PC-9 (cell line): ENCODE measurements around the gene ANKRD11. TPM values are rescaled to one million over a fixed set of nuclear protein-coding genes. Genes with fewer than 3 reads are reported as not detected.

Experiments used
- BruUV-seq: library from RNA; stranded (reverse); fragments of 400-500 nt; replicated peaks from 2 replicates; lab custom pipeline; 2021; lab: Mats Ljungman, UMichigan
- CTCF ChIA-PET: fragments of 300-600 bp; sonication (Branson Sonifier 250); formaldehyde crosslinking; loops from one replicate; lab custom pipeline; 2022; ENCODE audit warnings: antibody characterized with exemption; lab: Charles Lee
- POLR2A ChIA-PET: fragments of 300-600 bp; sonication (Branson Sonifier 250); formaldehyde crosslinking; loops from one replicate; lab custom pipeline; 2022; ENCODE audit warnings: antibody characterized with exemption; ENCODE audit not compliant: unreplicated experiment; lab: Charles Lee
- DNase-seq, 2 experiments: peaks; one replicate each; pipeline versions ENCODE4 v3.0.0 to v3.0.0-alpha.2; 2015 to 2022; ENCODE audit warnings: mixed read lengths in 1 of 2
- H2AFZ ChIP-seq: fragments of 200-600 bp; sonication (generic); 2 replicates; pipeline ENCODE4 v1.8.1; 2017; ENCODE audit warnings: antibody characterized with exemption
- H3F3A ChIP-seq: fragments of 200-600 bp; sonication (generic); 2 replicates; pipeline ENCODE4 v1.8.1; 2017; ENCODE audit warnings: antibody characterized with exemption, mild to moderate bottlenecking, low read depth; ENCODE audit not compliant: insufficient read depth
- H3K27ac ChIP-seq: fragments of 200-600 bp; sonication (generic); 2 replicates; pipeline ENCODE4 v1.6.1; 2016; ENCODE audit warnings: mixed run types
- H3K27me3 ChIP-seq: fragments of 200-600 bp; sonication (generic); 2 replicates; pipeline ENCODE4 v1.6.1; 2016; ENCODE audit warnings: low read depth, mixed run types; ENCODE audit not compliant: insufficient read depth
- H3K36me3 ChIP-seq: fragments of 200-600 bp; sonication (generic); 2 replicates; pipeline ENCODE4 v1.6.1; 2016; ENCODE audit warnings: low read depth, mixed run types
- H3K4me1 ChIP-seq: fragments of 200-600 bp; sonication (generic); replicated peaks from 2 replicates; pipeline ENCODE4 v1.6.1; 2016; ENCODE audit warnings: mixed run types; ENCODE audit not compliant: insufficient read depth
- H3K4me2 ChIP-seq: fragments of 200-600 bp; sonication (generic); 2 replicates; pipeline ENCODE4 v1.6.1; 2017; ENCODE audit warnings: mixed run types
- H3K4me3 ChIP-seq: fragments of 200-600 bp; sonication (generic); 2 replicates; pipeline ENCODE4 v1.6.1; 2016; ENCODE audit warnings: mixed run types
- H3K79me2 ChIP-seq: fragments of 200-600 bp; sonication (generic); 2 replicates; pipeline ENCODE4 v1.6.1; 2017; ENCODE audit warnings: low read depth, mixed run types
- H3K9me2 ChIP-seq: fragments of 200-600 bp; sonication (generic); 2 replicates; pipeline ENCODE4 v1.8.1; 2017; ENCODE audit warnings: mild to moderate bottlenecking; ENCODE audit not compliant: insufficient read depth
- H3K9me3 ChIP-seq: fragments of 200-600 bp; sonication (generic); 2 replicates; pipeline ENCODE4 v1.8.1; 2016; ENCODE audit warnings: low read depth; ENCODE audit not compliant: insufficient read depth
- H4K20me1 ChIP-seq: fragments of 200-600 bp; sonication (generic); 2 replicates; pipeline ENCODE4 v1.8.1; 2017; ENCODE audit not compliant: insufficient read depth
- CTCF ChIP-seq: fragments of 200-600 bp; sonication (generic); conservative IDR thresholded peaks from 2 replicates; pipeline ENCODE4 v1.6.1; 2017; ENCODE audit warnings: mixed run types, antibody characterized with exemption, mild to moderate bottlenecking, moderate library complexity
- EZH2 ChIP-seq: fragments of 200-600 bp; sonication (generic); IDR thresholded peaks from 2 replicates; pipeline ENCODE4 v1.8.0; 2017; ENCODE audit warnings: antibody characterized with exemption, low read depth
- intact Hi-C: fragments of 100-400 bp; cut with micrococcal nuclease; formaldehyde crosslinking; loops from one replicate; pipeline ENCODE4 v1.10.0; 2022; ENCODE audit not compliant: unreplicated experiment
- total RNA-seq: library from RNA; stranded (reverse); gene quantifications from 2 replicates; pipeline ENCODE4 v1.2.3, GENCODE V29; 2021

The ANKRD11 gene
- total RNA-seq, 1 experiment from 2014 or later, result 220 TPM

GRCh38 chr16:89272631-89273030, 217.7 kb downstream of the ANKRD11 start:
- H3K36me3 ChIP-seq, result peaks cover 34% of the 10 kb centered on the region

GRCh38 chr16:89270666-89271345, 219.6 kb downstream of the ANKRD11 start:
- BruUV-seq, result no TSS peak
- Histone ChIP-seq H3K27ac (no peak overlapping the region), H4K20me1 (peaks cover 80% of the 10 kb centered on the region), H3K4me1 (no peaks in the 10 kb centered on the region), H3K36me3 (peaks cover 34% of the 10 kb centered on the region), H3K27me3 (no peaks in the 10 kb centered on the region), H3K79me2 (no peaks in the 10 kb centered on the region), H2AFZ (no peak overlapping the region), H3K4me3 (no peak overlapping the region), H3K9me3 (no peaks in the 10 kb centered on the region), H3K4me2 (no peak overlapping the region), H3F3A (peaks cover 40% of the 10 kb centered on the region; the same call in 1 of the 2 replicates), H3K9me2 (no peaks in the 10 kb centered on the region)
- intact Hi-C loops, result no loop called here
- TF ChIP-seq CTCF (no peak), EZH2 (no peak)
- POLR2A ChIA-PET, result no interaction called here
- no peak for DNase-seq
- CTCF ChIA-PET, result no interaction called here

More at GRCh38 chr16:89272631-89273030, 217.7 kb downstream of the ANKRD11 start:
- ChIA-PET CTCF (no interaction called here), POLR2A (interaction anchor here (0.5 kb wide), 1 partner anchor 381 kb away, joined by 3 read pairs; no protein-coding TSS in a partner anchor)
- BruUV-seq, result no TSS peak
- Histone ChIP-seq H3K4me3 (no peak overlapping the region), H3K9me3 (no peaks in the 10 kb centered on the region), H3K27ac (no peak overlapping the region), H3K4me2 (no peak overlapping the region), H3K79me2 (no peaks in the 10 kb centered on the region), H3K27me3 (no peaks in the 10 kb centered on the region), H3K4me1 (no peaks in the 10 kb centered on the region), H4K20me1 (peaks cover 85% of the 10 kb centered on the region), H3F3A (peaks cover 32% of the 10 kb centered on the region; the same call in 1 of the 2 replicates), H2AFZ (no peak overlapping the region), H3K9me2 (no peaks in the 10 kb centered on the region)
- TF ChIP-seq CTCF (no peak), EZH2 (no peak)
- DNase-seq, result no peak
- intact Hi-C loops, result no loop called here

GRCh38 chr16:89269805-89270665, 220.3 kb downstream of the ANKRD11 start:
- Histone ChIP-seq H3K79me2 (no peaks in the 10 kb centered on the region), H3K4me3 (no peak overlapping the region), H3K9me2 (no peaks in the 10 kb centered on the region), H3K4me2 (no peak overlapping the region), H3F3A (peaks cover 38% of the 10 kb centered on the region; the same call in 1 of the 2 replicates), H3K36me3 (peaks cover 34% of the 10 kb centered on the region), H2AFZ (no peak overlapping the region), H4K20me1 (peaks cover 75% of the 10 kb centered on the region), H3K4me1 (no peaks in the 10 kb centered on the region), H3K27me3 (no peaks in the 10 kb centered on the region), H3K9me3 (no peaks in the 10 kb centered on the region), H3K27ac (no peak overlapping the region)
- TF ChIP-seq CTCF (no peak), EZH2 (no peak)
- no TSS peak for BruUV-seq
- POLR2A ChIA-PET, result no interaction called here
- no peak for DNase-seq
- CTCF ChIA-PET, result no interaction called here
- intact Hi-C loops, result no loop called here
